ENCODE data around the gene OTX1. TPM values are rescaled to one million over a fixed set of nuclear protein-coding genes. Genes with fewer than 3 reads are reported as not detected.

The OTX1 gene
- total RNA-seq, 1 donor from 2014 or later = 0.33 TPM

DNA sequence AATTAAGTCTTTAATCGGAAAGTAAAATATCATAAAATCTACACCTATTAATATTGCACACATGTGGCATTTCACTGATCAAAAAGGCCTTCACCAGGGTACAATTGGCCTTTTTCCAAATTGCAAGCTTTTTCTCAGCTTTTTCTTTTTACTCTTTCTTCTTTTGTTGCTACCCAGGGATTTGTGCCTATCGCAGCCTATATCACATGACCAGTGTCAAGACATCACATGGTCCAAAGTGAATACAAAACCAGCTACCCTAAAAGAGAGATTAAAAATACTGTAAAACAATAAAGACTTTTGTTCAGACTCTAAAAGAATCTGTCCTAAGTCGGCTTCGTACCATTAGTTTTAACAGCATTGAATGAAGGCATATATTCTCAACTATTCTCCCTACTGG is 15.0 kb upstream of the OTX1 start:
- DNase-seq (ENCODE audit: low spot score) = no peak
- H3K27me3 Mint-ChIP-seq (ENCODE audit: unreplicated experiment) = no peaks in the 10 kb centered on the region
- H3K27ac Mint-ChIP-seq (ENCODE audit: unreplicated experiment) = no peak overlapping the region
- H3K4me3 Mint-ChIP-seq (ENCODE audit: unreplicated experiment) = no peak overlapping the region
- H3K36me3 Mint-ChIP-seq (ENCODE audit: low read depth, unreplicated experiment) = no peaks in the 10 kb centered on the region
- H3K4me1 Mint-ChIP-seq (ENCODE audit: unreplicated experiment) = peaks cover 3% of the 10 kb centered on the region
- TF ChIP-seq CTCF (IDR thresholded peaks at IDR 0.05; ENCODE audit: unreplicated experiment) = no peak
- H3K9me3 Mint-ChIP-seq (ENCODE audit: unreplicated experiment) = no peaks in the 10 kb centered on the region

DNA sequence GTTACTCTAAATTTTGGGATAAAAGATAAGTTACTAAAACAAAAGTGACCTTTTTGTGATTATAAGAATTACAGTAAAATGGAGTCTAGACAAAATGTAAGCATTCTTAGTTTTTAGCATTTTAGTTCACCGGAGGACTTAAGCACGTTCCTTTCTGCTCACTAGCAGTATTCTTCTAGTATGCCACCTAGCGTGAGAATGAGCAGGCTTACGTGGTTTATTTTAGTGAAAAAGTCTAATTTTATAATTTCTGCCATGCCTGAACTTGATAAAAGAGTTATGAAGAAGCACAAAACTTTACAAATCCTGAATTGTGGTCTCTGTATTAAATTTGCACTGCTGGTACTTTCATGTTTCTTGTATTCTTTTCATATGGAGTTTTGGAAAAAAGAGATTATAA is 12.6 kb upstream of the OTX1 start:
- no peak overlapping the region for H3K27ac Mint-ChIP-seq (ENCODE audit: unreplicated experiment)
- H3K27me3 Mint-ChIP-seq (ENCODE audit: unreplicated experiment) = no peaks in the 10 kb centered on the region
- TF ChIP-seq CTCF (IDR thresholded peaks at IDR 0.05; ENCODE audit: unreplicated experiment) = no peak
- no peak overlapping the region for H3K4me3 Mint-ChIP-seq (ENCODE audit: unreplicated experiment)
- H3K36me3 Mint-ChIP-seq (ENCODE audit: low read depth, unreplicated experiment) = no peaks in the 10 kb centered on the region
- peaks cover 3% of the 10 kb centered on the region for H3K4me1 Mint-ChIP-seq (ENCODE audit: unreplicated experiment)
- H3K9me3 Mint-ChIP-seq (ENCODE audit: unreplicated experiment) = no peaks in the 10 kb centered on the region
- DNase-seq (ENCODE audit: low spot score) = no peak

DNA sequence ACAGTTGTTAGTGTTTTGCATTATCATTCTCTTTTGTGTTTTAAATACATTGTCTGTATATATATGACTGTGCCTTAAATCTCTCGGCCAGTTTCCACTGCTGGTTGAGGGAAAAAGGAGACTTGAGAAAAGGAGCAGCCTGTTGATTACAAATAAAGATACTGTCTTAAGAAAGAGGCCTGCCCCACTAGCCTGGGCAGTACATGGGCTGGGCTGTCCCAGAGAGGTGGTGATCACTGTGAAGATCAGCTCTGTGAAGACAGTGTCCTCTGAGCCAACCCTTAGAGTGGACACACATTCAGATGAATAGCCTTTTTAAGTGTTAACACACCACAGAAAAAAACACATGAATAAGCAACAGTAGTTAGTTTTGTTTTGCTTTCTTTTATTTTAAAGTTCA is 10.0 kb upstream of the OTX1 start:
- no peak overlapping the region for H3K4me3 Mint-ChIP-seq (ENCODE audit: unreplicated experiment)
- peaks cover 20% of the 10 kb centered on the region for H3K4me1 Mint-ChIP-seq (ENCODE audit: unreplicated experiment)
- H3K9me3 Mint-ChIP-seq (ENCODE audit: unreplicated experiment) = no peaks in the 10 kb centered on the region
- no peak for DNase-seq (ENCODE audit: low spot score)
- TF ChIP-seq CTCF (IDR thresholded peaks at IDR 0.05; ENCODE audit: unreplicated experiment) = no peak
- H3K27me3 Mint-ChIP-seq (ENCODE audit: unreplicated experiment) = peaks cover 3% of the 10 kb centered on the region
- H3K27ac Mint-ChIP-seq (ENCODE audit: unreplicated experiment) = no peak overlapping the region
- H3K36me3 Mint-ChIP-seq (ENCODE audit: low read depth, unreplicated experiment) = peaks cover 7% of the 10 kb centered on the region

DNA sequence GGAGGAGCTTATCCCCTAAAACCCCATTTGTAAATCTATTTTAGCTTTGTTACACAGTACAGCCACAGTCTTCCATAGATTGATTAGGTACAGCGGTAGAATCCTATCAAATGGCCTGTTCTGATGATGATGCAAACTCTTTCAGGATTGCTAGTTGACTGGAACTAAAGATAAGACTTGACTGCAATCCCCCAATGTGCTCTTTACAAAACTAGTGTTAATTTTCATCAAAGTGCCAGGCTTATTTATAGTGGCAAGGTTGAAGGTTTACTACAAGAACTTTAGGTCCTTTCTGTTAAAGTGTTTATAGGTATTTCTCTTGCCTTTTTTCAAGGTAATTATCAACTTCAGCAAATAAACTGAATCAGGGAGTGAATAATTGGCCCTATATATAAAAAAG is 9.0 kb upstream of the OTX1 start:
- no peak for TF ChIP-seq CTCF (IDR thresholded peaks at IDR 0.05; ENCODE audit: unreplicated experiment)
- H3K36me3 Mint-ChIP-seq (ENCODE audit: low read depth, unreplicated experiment) = peaks cover 9% of the 10 kb centered on the region
- H3K4me1 Mint-ChIP-seq (ENCODE audit: unreplicated experiment) = peaks cover 22% of the 10 kb centered on the region
- H3K9me3 Mint-ChIP-seq (ENCODE audit: unreplicated experiment) = no peaks in the 10 kb centered on the region
- no peak overlapping the region for H3K27ac Mint-ChIP-seq (ENCODE audit: unreplicated experiment)
- no peak overlapping the region for H3K4me3 Mint-ChIP-seq (ENCODE audit: unreplicated experiment)
- DNase-seq (ENCODE audit: low spot score) = no peak
- H3K27me3 Mint-ChIP-seq (ENCODE audit: unreplicated experiment) = peaks cover 3% of the 10 kb centered on the region

GRCh38 chr2:63044362-63045327 is 6.0 kb upstream of the OTX1 start:
- DNase-seq (ENCODE audit: low spot score) = no peak
- peaks cover 14% of the 10 kb centered on the region for H3K36me3 Mint-ChIP-seq (ENCODE audit: low read depth, unreplicated experiment)
- TF ChIP-seq CTCF (IDR thresholded peaks at IDR 0.05; ENCODE audit: unreplicated experiment) = no peak
- H3K27me3 Mint-ChIP-seq (ENCODE audit: unreplicated experiment) = peaks cover 24% of the 10 kb centered on the region
- H3K9me3 Mint-ChIP-seq (ENCODE audit: unreplicated experiment) = no peaks in the 10 kb centered on the region
- no peak overlapping the region for H3K4me3 Mint-ChIP-seq (ENCODE audit: unreplicated experiment)
- no peak overlapping the region for H3K27ac Mint-ChIP-seq (ENCODE audit: unreplicated experiment)
- H3K4me1 Mint-ChIP-seq (ENCODE audit: unreplicated experiment) = peaks cover 43% of the 10 kb centered on the region
